Mammary epithelial cell (primary cell): ENCODE results near the gene CAMK2A.

Source experiments
- CTCF ChIP-seq, 2 donors: IDR thresholded peaks in 1 of 2; conservative IDR thresholded peaks in 1 of 2; 2 replicates each; pipeline ENCODE4 v1.5.1; 2011 to 2012; ENCODE audit warnings: inconsistent platforms in 2 of 2, low read length in 2 of 2, mild to moderate bottlenecking in 2 of 2, control low read depth in 1 of 2, low read depth in 1 of 2; ENCODE audit not compliant: insufficient read depth in 1 of 2; ENCODE audit errors: extremely low read depth in 1 of 2
- EZH2 ChIP-seq: IDR thresholded peaks from 2 replicates; pipeline ENCODE4 v1.6.1; 2012; ENCODE audit warnings: low read length, inconsistent platforms, borderline replicate concordance

GRCh38 chr5:150238646-150239045 is 50.9 kb downstream of the CAMK2A start:
- TF ChIP-seq EZH2 (no peak), CTCF (conservative IDR thresholded peaks at IDR 0.05 in 1 of 2, IDR thresholded peaks at IDR 0.05 in 1 of 2; ENCODE audit: extremely low read depth in 1 of 2, insufficient read depth in 1 of 2, low read depth in 1 of 2, low read length in 2 of 2) (no peak)
